GM15510 (cell line): ENCODE measurements around the gene QKI.

ENCODE experiments used
- POLR2A ChIP-seq: IDR thresholded peaks from 3 replicates; pipeline ENCODE4 v1.6.1; 2011; ENCODE audit warnings: borderline replicate concordance; ENCODE audit not compliant: insufficient read length; ENCODE audit errors: extremely low read depth

Gene QKI

GRCh38 chr6:163444077-163444476, 29.6 kb downstream of the QKI start:
- no peak for TF ChIP-seq POLR2A

- no peak for TF ChIP-seq POLR2A
Observed at GRCh38 chr6:163446549-163446948, 32.0 kb downstream of the QKI start.

- no peak for TF ChIP-seq POLR2A
Observed at GRCh38 chr6:163449076-163449475, 34.6 kb downstream of the QKI start.

GRCh38 chr6:163454425-163454824, 39.9 kb downstream of the QKI start:
- TF ChIP-seq POLR2A, result no peak

- no peak for TF ChIP-seq POLR2A
Observed at GRCh38 chr6:163455552-163455951, 41.0 kb downstream of the QKI start.

GRCh38 chr6:163457637-163458561, 43.4 kb downstream of the QKI start:
- no peak for TF ChIP-seq POLR2A

- TF ChIP-seq POLR2A, result no peak
Observed at GRCh38 chr6:163459007-163459406, 44.5 kb downstream of the QKI start.

- no peak for TF ChIP-seq POLR2A
Observed at GRCh38 chr6:163459536-163459935, 45.0 kb downstream of the QKI start.

- no peak for TF ChIP-seq POLR2A
Observed at GRCh38 chr6:163460307-163460782, 45.8 kb downstream of the QKI start.

- TF ChIP-seq POLR2A, result no peak
Observed at GRCh38 chr6:163461696-163462095, 47.2 kb downstream of the QKI start.

- TF ChIP-seq POLR2A, result no peak
Observed at GRCh38 chr6:163463180-163463579, 48.7 kb downstream of the QKI start.

GRCh38 chr6:163463795-163464194, 49.3 kb downstream of the QKI start:
- TF ChIP-seq POLR2A, result no peak

GRCh38 chr6:163466839-163467390, 52.4 kb downstream of the QKI start:
- TF ChIP-seq POLR2A, result no peak

- no peak for TF ChIP-seq POLR2A
Observed at GRCh38 chr6:163468738-163469137, 54.2 kb downstream of the QKI start.

GRCh38 chr6:163469459-163469985, 55.0 kb downstream of the QKI start:
- TF ChIP-seq POLR2A, result no peak

- no peak for TF ChIP-seq POLR2A
Observed at GRCh38 chr6:163470611-163471010, 56.1 kb downstream of the QKI start.
